ENCODE results near the gene CUL2. TPM values are rescaled to one million over a fixed set of nuclear protein-coding genes. Genes with fewer than 3 reads are reported as not detected.

Gene CUL2
- total and polyA plus RNA-seq, 2 experiments from 2014 or later, result 17.2 to 38.3 TPM

GRCh38 chr10:35006836-35007235 lies 83.3 kb downstream of the CUL2 start:
- no peak for DNase-seq (ENCODE audit: low spot score)
- H3K36me3 ChIP-seq (ENCODE audit: insufficient read depth), result no peaks in the 10 kb centered on the region; the same call in 1 of the 2 replicates
- peaks cover 21% of the 10 kb centered on the region; the same call in 2 of the 3 replicates for H3K4me1 Mint-ChIP-seq
- H3K4me2 ChIP-seq, result no peak overlapping the region
- no peak overlapping the region for H3K27ac Mint-ChIP-seq
- no peaks in the 10 kb centered on the region for H3K27me3 ChIP-seq (ENCODE audit: insufficient read depth)
- H3K27me3 Mint-ChIP-seq (ENCODE audit: insufficient read depth, low read depth, poor library complexity), result peaks cover 3% of the 10 kb centered on the region
- no peak overlapping the region for H3K4me3 ChIP-seq
- no peaks in the 10 kb centered on the region for H3K79me2 ChIP-seq (replicated peaks; ENCODE audit: insufficient read depth)
- H3K4me3 Mint-ChIP-seq, result no peak overlapping the region
- peaks cover 17% of the 10 kb centered on the region; the same call in 2 of the 3 replicates for H3K36me3 Mint-ChIP-seq (ENCODE audit: low read depth)
- H3K27ac ChIP-seq (ENCODE audit: low read depth), result no peak overlapping the region
- H2AFZ ChIP-seq, result no peak overlapping the region
- no peaks in the 10 kb centered on the region for H3K9me2 ChIP-seq (ENCODE audit: insufficient read depth)
- no peaks in the 10 kb centered on the region for H3K9me3 Mint-ChIP-seq
- no peak for TF ChIP-seq ETS1 (IDR thresholded peaks at IDR 0.05)
- no peak for TF ChIP-seq ZNF114 (CRISPR knock-in tag; IDR thresholded peaks at IDR 0.05)
- no peak for TF ChIP-seq ZNF462 (CRISPR knock-in tag; IDR thresholded peaks at IDR 0.05)
- TF ChIP-seq ZNF331 (CRISPR knock-in tag; IDR thresholded peaks at IDR 0.05; ENCODE audit: low read depth), result no peak
- TF ChIP-seq POLR2AphosphoS5 (IDR thresholded peaks at IDR 0.05; ENCODE audit: low read depth), result no peak
- no peak for TF ChIP-seq JUNB (IDR thresholded peaks at IDR 0.05; ENCODE audit: unreplicated experiment)
- no peak for TF ChIP-seq CTCF (conservative IDR thresholded peaks at IDR 0.05; ENCODE audit: low read depth in 2 of 2)
- TF ChIP-seq EZH2 (IDR thresholded peaks at IDR 0.05; ENCODE audit: low read depth, unreplicated experiment), result no peak
- TF ChIP-seq NANOG (IDR thresholded peaks at IDR 0.05; ENCODE audit: borderline replicate concordance), result no peak
- TF ChIP-seq REST (IDR thresholded peaks at IDR 0.05; ENCODE audit: unreplicated experiment), result no peak
- peaks cover 5% of the 10 kb centered on the region; the same call in 1 of the 2 replicates for H3K4me1 ChIP-seq (ENCODE audit: insufficient read depth)
- ATAC-seq, result no peak
- no peaks in the 10 kb centered on the region for H4K20me1 ChIP-seq (replicated peaks; ENCODE audit: insufficient read depth)
- H3F3A ChIP-seq (replicated peaks; ENCODE audit: low read depth), result no peaks in the 10 kb centered on the region

All from GM23338 (cell line).